ENCODE measurements around the gene MIOS.
A peak's percentile ranks its signal among the peaks of the same experiment; 100 is the strongest.

Gene MIOS

DNA sequence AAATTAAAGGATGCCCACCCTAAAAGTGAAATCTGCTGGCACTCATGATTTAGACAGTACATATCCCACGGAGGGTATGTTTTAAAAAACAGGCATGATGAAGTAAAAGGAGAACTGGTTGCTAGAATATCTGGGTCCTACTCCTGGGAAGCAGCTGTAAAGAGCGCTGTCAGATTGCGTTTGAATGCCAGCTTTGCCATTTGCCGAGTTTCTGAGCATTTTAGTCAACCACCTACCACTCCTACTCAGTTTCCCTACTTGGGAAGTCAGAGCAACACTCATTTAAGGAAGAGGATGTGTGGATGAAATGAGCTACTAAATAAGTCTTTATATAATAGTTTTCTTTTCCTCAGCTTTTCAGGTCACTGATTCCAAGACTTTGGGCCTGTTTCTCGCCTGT lies 72.7 kb downstream of the MIOS start:
- H3K36me3 ChIP-seq (ENCODE audit: control insufficient read depth in 2 of 2, insufficient read depth in 2 of 2, low read length in 2 of 2): peaks cover 0 to 8% of the 10 kb centered on the region in 2 donors
- peaks cover 10 to 25% of the 10 kb centered on the region in 2 donors for H3K4me1 ChIP-seq (ENCODE audit: control insufficient read depth in 2 of 2, insufficient read depth in 2 of 2, low read length in 2 of 2)
- peak overlapping the region; percentile 83 to 90 for H3K27ac ChIP-seq (ENCODE audit: low read depth in 2 of 2, low read length in 2 of 2)
- peak overlapping the region; percentile 76 to 89 for H3K9ac ChIP-seq (ENCODE audit: low read depth in 1 of 2, low read length in 2 of 2)
- peak overlapping the region; percentile 96 to 97 for H3K4me3 ChIP-seq (ENCODE audit: low read length in 2 of 2)
- H3K9me3 ChIP-seq (ENCODE audit: control insufficient read depth in 2 of 2, low read length in 2 of 2): no peaks in the 10 kb centered on the region
- no peaks in the 10 kb centered on the region for H3K27me3 ChIP-seq (ENCODE audit: control insufficient read depth in 2 of 2, insufficient read depth in 2 of 2, low read length in 2 of 2)

DNA sequence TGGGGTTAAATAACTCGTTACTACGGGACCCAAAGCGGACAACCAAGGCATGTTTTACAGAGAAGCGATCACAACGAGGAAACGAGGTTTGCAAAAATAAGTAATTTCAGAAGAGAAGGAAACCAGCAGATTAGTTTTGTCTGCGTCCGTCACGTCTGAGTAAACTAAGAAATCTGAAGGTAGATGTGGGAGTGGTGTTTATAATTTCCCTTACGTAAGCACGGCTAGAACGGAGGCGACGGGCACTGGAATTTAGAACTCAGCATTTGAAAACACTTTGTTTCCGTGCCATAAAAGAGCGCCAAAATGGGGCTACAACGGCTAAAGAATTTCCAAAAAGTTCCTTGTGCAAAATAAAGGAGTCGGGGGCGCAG lies 73.2 kb downstream of the MIOS start:
- Histone ChIP-seq H3K27ac (ENCODE audit: low read depth in 2 of 2, low read length in 2 of 2) (peak overlapping the region; percentile 83 to 90), H3K27me3 (ENCODE audit: control insufficient read depth in 2 of 2, insufficient read depth in 2 of 2, low read length in 2 of 2) (no peaks in the 10 kb centered on the region), H3K4me3 (ENCODE audit: low read length in 2 of 2) (peak overlapping the region; percentile 96 to 97), H3K9me3 (ENCODE audit: control insufficient read depth in 2 of 2, low read length in 2 of 2) (no peaks in the 10 kb centered on the region), H3K9ac (ENCODE audit: low read depth in 1 of 2, low read length in 2 of 2) (peak overlapping the region; percentile 76 to 89), H3K4me1 (ENCODE audit: control insufficient read depth in 2 of 2, insufficient read depth in 2 of 2, low read length in 2 of 2) (peaks cover 10 to 25% of the 10 kb centered on the region in 2 donors), H3K36me3 (ENCODE audit: control insufficient read depth in 2 of 2, insufficient read depth in 2 of 2, low read length in 2 of 2) (peaks cover 0 to 8% of the 10 kb centered on the region in 2 donors)

DNA sequence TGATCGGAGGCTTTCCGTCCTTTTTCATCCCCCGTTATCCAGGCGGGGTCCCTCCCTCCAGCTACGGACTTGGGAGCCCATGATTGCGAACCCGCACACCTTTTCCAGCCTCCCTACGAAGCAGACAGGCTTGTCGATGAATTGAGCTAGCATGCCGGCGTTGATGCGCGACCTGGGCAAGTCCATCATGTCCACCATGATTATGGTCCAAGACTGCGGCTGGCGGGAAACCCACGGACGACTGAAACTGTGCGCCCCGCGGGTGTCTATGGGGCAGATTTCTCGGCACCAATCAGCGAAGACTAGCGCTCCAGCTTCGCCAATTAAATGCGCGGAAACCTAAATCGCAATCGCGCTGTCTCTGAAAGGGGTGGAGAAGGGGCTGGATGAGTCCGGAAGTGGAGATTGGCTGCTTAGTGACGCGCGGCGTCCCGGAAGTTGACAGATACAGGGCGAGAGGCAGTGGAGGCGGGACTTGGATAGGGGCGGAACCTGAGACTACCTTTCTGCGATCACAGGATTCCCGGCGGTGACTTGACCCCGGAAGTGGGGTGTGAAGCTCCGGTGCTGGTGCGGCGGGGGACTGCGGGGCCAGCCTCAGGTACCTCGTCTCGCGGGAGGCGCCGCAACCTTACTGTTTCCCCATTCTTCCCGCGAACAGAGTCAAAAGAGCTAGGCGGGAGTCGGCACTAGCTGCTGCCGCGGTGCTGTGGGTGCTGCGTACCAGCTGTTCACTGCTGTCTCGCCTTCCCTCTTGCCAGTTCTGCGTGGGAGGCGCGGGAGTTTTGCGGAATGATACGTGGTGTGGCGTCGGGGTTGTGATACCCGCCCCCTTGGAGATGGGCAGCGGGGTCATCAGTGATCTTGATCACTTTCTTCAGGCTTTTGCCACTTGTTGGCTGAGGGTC lies 73.8 kb downstream of the MIOS start, which contains the start of gene UMAD1:
TSS of gene UMAD1 (plus strand) at position 532 of the 908 bp plus-strand sequence. CDS start 32,620 bp downstream, outside the sequence.
- Histone ChIP-seq H3K9ac (ENCODE audit: low read depth in 1 of 2, low read length in 2 of 2) (peak within 1 kb of the TSS; percentile 89 to 94), H3K36me3 (ENCODE audit: control insufficient read depth in 2 of 2, insufficient read depth in 2 of 2, low read length in 2 of 2) (peaks cover 0 to 4% of the 10 kb centered on the region in 2 donors), H3K4me3 (ENCODE audit: low read length in 2 of 2) (peak within 1 kb of the TSS; percentile 96 to 97), H3K9me3 (ENCODE audit: control insufficient read depth in 2 of 2, low read length in 2 of 2) (no peaks in the 10 kb centered on the region), H3K27ac (ENCODE audit: low read depth in 2 of 2, low read length in 2 of 2) (peak within 1 kb of the TSS; percentile 92 to 94), H3K27me3 (ENCODE audit: control insufficient read depth in 2 of 2, insufficient read depth in 2 of 2, low read length in 2 of 2) (no peaks in the 10 kb centered on the region), H3K4me1 (ENCODE audit: control insufficient read depth in 2 of 2, insufficient read depth in 2 of 2, low read length in 2 of 2) (peaks cover 10 to 25% of the 10 kb centered on the region in 2 donors)

DNA sequence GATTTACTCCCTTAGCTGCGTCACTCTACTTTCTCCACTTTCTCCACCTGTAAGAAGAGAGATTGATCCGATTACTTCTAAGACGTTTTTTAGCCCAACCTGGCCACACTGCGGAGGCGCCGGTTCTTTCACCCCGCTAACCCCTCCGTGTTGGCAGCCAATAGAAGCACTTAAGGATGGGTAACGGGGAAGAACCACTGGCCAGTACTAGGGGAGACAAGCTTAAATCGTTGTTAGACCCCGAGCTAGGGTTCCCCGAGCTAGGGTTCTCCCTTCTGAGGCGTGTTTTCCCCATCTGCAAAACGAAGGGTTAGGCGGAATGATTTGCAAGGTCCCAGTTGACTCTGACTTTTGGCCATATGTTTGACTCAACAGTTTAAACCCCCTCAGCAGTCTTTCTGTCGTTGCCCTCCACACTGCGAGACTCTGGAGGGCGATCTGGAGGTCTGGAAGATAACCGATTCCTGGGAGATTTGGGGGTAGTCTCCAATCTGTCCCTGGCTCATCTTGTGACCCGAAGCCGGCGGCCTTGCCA lies 74.5 kb downstream of the MIOS start:
- peak overlapping the region; percentile 92 to 94 for H3K27ac ChIP-seq (ENCODE audit: low read depth in 2 of 2, low read length in 2 of 2)
- H3K27me3 ChIP-seq (ENCODE audit: control insufficient read depth in 2 of 2, insufficient read depth in 2 of 2, low read length in 2 of 2): no peaks in the 10 kb centered on the region
- H3K36me3 ChIP-seq (ENCODE audit: control insufficient read depth in 2 of 2, insufficient read depth in 2 of 2, low read length in 2 of 2): no peaks in the 10 kb centered on the region
- no peaks in the 10 kb centered on the region for H3K9me3 ChIP-seq (ENCODE audit: control insufficient read depth in 2 of 2, low read length in 2 of 2)
- peak overlapping the region; percentile 96 to 97 for H3K4me3 ChIP-seq (ENCODE audit: low read length in 2 of 2)
- peak overlapping the region; percentile 89 to 94 for H3K9ac ChIP-seq (ENCODE audit: low read depth in 1 of 2, low read length in 2 of 2)
- peaks cover 10 to 25% of the 10 kb centered on the region in 2 donors for H3K4me1 ChIP-seq (ENCODE audit: control insufficient read depth in 2 of 2, insufficient read depth in 2 of 2, low read length in 2 of 2)

DNA sequence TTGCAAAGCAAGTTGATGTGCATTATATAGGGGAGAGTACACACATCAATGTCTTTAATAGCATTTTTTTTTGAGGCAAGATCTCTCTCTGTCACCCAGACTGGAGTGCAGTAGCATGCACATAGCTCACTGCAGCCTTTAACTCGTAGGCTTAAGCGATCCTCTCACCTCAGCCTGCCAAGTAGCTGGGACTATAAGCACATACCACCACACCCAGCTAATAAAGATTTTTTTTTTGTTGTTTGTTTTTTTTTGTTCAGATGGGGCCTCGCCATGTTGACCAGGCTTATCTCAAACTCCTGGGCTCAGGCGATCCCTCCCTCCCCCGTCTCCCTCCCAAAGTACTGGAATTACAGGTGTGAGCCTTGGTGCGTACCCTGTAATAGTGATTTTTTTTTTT lies 75.4 kb downstream of the MIOS start:
- H3K36me3 ChIP-seq (ENCODE audit: control insufficient read depth in 2 of 2, insufficient read depth in 2 of 2, low read length in 2 of 2): no peaks in the 10 kb centered on the region
- peak overlapping the region; percentile 92 to 94 for H3K27ac ChIP-seq (ENCODE audit: low read depth in 2 of 2, low read length in 2 of 2)
- H3K9ac ChIP-seq (ENCODE audit: low read depth in 1 of 2, low read length in 2 of 2): no peak overlapping the region
- H3K9me3 ChIP-seq (ENCODE audit: control insufficient read depth in 2 of 2, low read length in 2 of 2): no peaks in the 10 kb centered on the region
- no peaks in the 10 kb centered on the region for H3K27me3 ChIP-seq (ENCODE audit: control insufficient read depth in 2 of 2, insufficient read depth in 2 of 2, low read length in 2 of 2)
- peaks cover 10 to 25% of the 10 kb centered on the region in 2 donors for H3K4me1 ChIP-seq (ENCODE audit: control insufficient read depth in 2 of 2, insufficient read depth in 2 of 2, low read length in 2 of 2)
- peak overlapping the region; percentile 96 to 97 for H3K4me3 ChIP-seq (ENCODE audit: low read length in 2 of 2)

DNA sequence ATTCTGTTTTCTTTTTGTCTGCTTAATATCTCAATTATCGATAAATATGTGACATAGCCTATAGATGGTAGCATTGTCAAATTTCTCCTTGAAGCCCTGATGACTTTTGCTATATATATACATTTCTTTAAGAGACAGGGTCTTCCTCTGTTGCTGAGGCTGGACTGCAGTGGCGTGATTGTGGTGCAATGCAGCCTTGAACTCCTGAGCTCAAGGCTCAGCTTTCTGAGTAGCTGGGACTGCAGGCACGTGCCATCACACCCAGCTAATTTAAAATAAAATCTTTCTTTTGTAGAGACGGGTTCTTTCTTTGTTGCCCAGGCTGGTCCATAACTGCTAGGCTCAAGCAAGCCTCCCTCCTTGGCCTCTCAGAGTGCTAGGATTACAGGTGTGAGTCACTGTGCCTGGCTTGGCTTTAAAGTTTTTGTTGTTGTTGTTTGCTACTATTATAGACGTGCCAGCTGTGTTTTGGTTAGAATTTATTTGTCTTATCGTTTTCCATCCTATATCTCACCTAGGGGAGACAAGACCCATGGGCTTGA lies 80.9 kb downstream of the MIOS start:
- Histone ChIP-seq H3K36me3 (ENCODE audit: control insufficient read depth in 2 of 2, insufficient read depth in 2 of 2, low read length in 2 of 2) (no peaks in the 10 kb centered on the region), H3K27me3 (ENCODE audit: control insufficient read depth in 2 of 2, insufficient read depth in 2 of 2, low read length in 2 of 2) (no peaks in the 10 kb centered on the region), H3K4me1 (ENCODE audit: control insufficient read depth in 2 of 2, insufficient read depth in 2 of 2, low read length in 2 of 2) (peaks cover 7 to 16% of the 10 kb centered on the region in 2 donors), H3K9ac (ENCODE audit: low read depth in 1 of 2, low read length in 2 of 2) (no peak overlapping the region), H3K4me3 (ENCODE audit: low read length in 2 of 2) (no peak overlapping the region), H3K9me3 (ENCODE audit: control insufficient read depth in 2 of 2, low read length in 2 of 2) (no peaks in the 10 kb centered on the region), H3K27ac (ENCODE audit: low read depth in 2 of 2, low read length in 2 of 2) (no peak overlapping the region)

DNA sequence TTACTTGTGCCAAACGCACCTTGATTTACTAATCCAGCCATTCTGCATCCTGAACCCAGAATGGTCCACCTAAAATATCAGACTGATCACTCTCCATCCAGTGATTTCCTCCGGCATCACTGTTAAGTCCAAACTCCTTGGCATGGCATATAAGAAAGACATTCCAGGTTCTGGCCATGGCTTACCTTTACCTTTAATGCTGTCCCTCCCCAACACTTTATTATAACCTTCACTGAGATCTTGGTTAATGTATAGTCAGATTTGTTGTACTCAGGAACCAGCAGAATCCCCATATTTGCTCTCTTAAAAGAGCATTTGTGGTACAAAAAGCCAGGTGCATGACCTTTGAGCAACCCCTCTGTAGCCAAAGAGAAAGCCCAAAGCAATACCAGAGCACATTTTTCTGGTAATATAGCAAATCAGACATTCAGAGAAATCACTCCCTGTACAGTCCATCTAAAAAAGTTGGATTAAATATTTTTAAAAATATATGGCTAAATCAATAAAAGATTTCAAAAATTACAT lies 84.1 kb downstream of the MIOS start:
- Histone ChIP-seq H3K9me3 (ENCODE audit: control insufficient read depth in 2 of 2, low read length in 2 of 2) (no peaks in the 10 kb centered on the region), H3K27ac (ENCODE audit: low read depth in 2 of 2, low read length in 2 of 2) (no peak overlapping the region), H3K4me1 (ENCODE audit: control insufficient read depth in 2 of 2, insufficient read depth in 2 of 2, low read length in 2 of 2) (peaks cover 7 to 8% of the 10 kb centered on the region in 2 donors), H3K36me3 (ENCODE audit: control insufficient read depth in 2 of 2, insufficient read depth in 2 of 2, low read length in 2 of 2) (no peaks in the 10 kb centered on the region), H3K9ac (ENCODE audit: low read depth in 1 of 2, low read length in 2 of 2) (no peak overlapping the region), H3K4me3 (ENCODE audit: low read length in 2 of 2) (no peak overlapping the region), H3K27me3 (ENCODE audit: control insufficient read depth in 2 of 2, insufficient read depth in 2 of 2, low read length in 2 of 2) (no peaks in the 10 kb centered on the region)

DNA sequence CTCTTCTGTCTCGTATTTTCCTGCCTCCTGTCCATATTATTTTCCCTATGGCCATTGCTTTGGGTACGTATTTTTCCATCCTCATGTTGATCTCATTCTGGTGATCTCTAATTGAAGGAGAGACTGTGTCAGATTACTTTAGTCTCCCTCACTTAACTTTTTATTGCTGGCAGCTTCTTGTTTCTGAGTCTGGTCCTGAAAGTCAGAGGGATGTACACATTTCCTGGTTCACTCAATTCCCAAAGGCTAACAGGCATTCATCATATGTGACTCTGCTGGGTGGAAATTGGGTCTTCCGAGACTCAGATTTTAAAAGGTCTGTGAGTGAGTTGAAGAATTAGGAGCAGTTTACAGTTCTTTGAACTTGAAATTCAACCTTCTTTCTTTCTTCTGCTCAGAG lies 84.8 kb downstream of the MIOS start:
- no peaks in the 10 kb centered on the region for H3K36me3 ChIP-seq (ENCODE audit: control insufficient read depth in 2 of 2, insufficient read depth in 2 of 2, low read length in 2 of 2)
- H3K4me1 ChIP-seq (ENCODE audit: control insufficient read depth in 2 of 2, insufficient read depth in 2 of 2, low read length in 2 of 2): peaks cover 7 to 8% of the 10 kb centered on the region in 2 donors
- no peaks in the 10 kb centered on the region for H3K27me3 ChIP-seq (ENCODE audit: control insufficient read depth in 2 of 2, insufficient read depth in 2 of 2, low read length in 2 of 2)
- no peak overlapping the region for H3K27ac ChIP-seq (ENCODE audit: low read depth in 2 of 2, low read length in 2 of 2)
- H3K9me3 ChIP-seq (ENCODE audit: control insufficient read depth in 2 of 2, low read length in 2 of 2): no peaks in the 10 kb centered on the region
- H3K4me3 ChIP-seq (ENCODE audit: low read length in 2 of 2): no peak overlapping the region
- H3K9ac ChIP-seq (ENCODE audit: low read depth in 1 of 2, low read length in 2 of 2): no peak overlapping the region

DNA sequence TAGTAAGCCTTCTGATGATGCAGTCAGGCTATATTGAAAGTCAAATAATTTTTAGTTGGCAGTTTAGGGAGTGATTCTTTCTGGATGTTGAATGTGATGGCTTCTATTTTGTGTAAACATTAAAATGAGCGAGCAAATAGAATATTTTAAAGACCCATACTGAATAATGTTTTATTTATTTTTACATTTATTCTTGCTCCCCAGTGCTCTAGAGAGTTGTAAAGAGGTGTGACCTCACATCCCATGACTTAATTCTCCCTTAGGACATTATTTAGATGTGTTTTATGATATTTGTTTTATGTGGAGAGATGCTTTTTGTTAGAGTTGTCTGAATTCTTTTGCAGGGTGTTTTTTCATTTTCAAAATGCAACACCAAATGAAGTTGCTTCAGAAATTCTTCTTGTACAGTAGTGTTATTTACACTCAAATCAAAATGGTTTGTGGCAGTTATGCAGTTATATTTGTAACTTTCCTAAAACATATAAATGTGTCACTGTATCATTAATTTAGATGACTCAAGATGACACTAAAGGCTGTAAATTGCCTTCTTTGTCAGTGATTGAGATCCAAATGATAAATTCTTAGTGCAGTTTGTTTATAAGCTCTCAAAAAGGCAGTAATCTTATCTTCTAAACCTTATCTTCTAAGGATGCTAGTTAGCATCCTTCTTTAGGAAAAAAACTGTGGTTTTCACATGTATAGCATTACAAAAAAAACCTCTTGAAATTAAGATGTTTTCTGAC lies 86.3 kb downstream of the MIOS start:
- Histone ChIP-seq H3K36me3 (ENCODE audit: control insufficient read depth in 2 of 2, insufficient read depth in 2 of 2, low read length in 2 of 2) (no peaks in the 10 kb centered on the region), H3K27ac (ENCODE audit: low read depth in 2 of 2, low read length in 2 of 2) (no peak overlapping the region), H3K9me3 (ENCODE audit: control insufficient read depth in 2 of 2, low read length in 2 of 2) (no peaks in the 10 kb centered on the region), H3K4me3 (ENCODE audit: low read length in 2 of 2) (no peak overlapping the region), H3K9ac (ENCODE audit: low read depth in 1 of 2, low read length in 2 of 2) (no peak overlapping the region), H3K4me1 (ENCODE audit: control insufficient read depth in 2 of 2, insufficient read depth in 2 of 2, low read length in 2 of 2) (peaks cover 7 to 8% of the 10 kb centered on the region in 2 donors), H3K27me3 (ENCODE audit: control insufficient read depth in 2 of 2, insufficient read depth in 2 of 2, low read length in 2 of 2) (no peaks in the 10 kb centered on the region)

Data from mucosa of rectum (tissue), 2 donors.